ENCODE results near the gene CENPO. TPM values are rescaled to one million over a fixed set of nuclear protein-coding genes. Genes with fewer than 3 reads are reported as not detected.

CENPO gene
- total RNA-seq, 1 donor from 2014 or later, result 17.5 TPM

- H3K4me2 ChIP-seq (ENCODE audit: low read length), result no peak overlapping the region
- peaks cover 3% of the 10 kb centered on the region for H3K4me1 ChIP-seq (ENCODE audit: insufficient read depth, low read length)
- Mint-ChIP-seq H3K36me3 (ENCODE audit: low read depth, unreplicated experiment) (peaks cover 5% of the 10 kb centered on the region), H3K4me1 (ENCODE audit: low read depth, unreplicated experiment) (peaks cover 7% of the 10 kb centered on the region), H3K27ac (ENCODE audit: unreplicated experiment) (no peak overlapping the region), H3K9me3 (ENCODE audit: unreplicated experiment) (no peaks in the 10 kb centered on the region), H3K27me3 (ENCODE audit: low read depth, unreplicated experiment) (no peaks in the 10 kb centered on the region), H3K4me3 (ENCODE audit: unreplicated experiment) (no peak overlapping the region)
- no peak for TF ChIP-seq EZH2 (IDR thresholded peaks at IDR 0.05; ENCODE audit: insufficient read depth, low read length)
- no peak for TF ChIP-seq CTCF (IDR thresholded peaks at IDR 0.05; ENCODE audit: insufficient read depth, low read depth, low read length)
- no peaks in the 10 kb centered on the region for H3K9me3 ChIP-seq (ENCODE audit: insufficient read depth, low read depth, low read length)
- H3K9ac ChIP-seq (ENCODE audit: low read length), result no peak overlapping the region
- DNase-seq (ENCODE audit: low read depth) (no peak), FAIRE-seq (no peak)
- H3K27ac ChIP-seq (ENCODE audit: low read depth, low read length), result no peak overlapping the region
- no peaks in the 10 kb centered on the region for H4K20me1 ChIP-seq (ENCODE audit: insufficient read depth, low read length)
- no peaks in the 10 kb centered on the region for H3K79me2 ChIP-seq (ENCODE audit: insufficient read depth, low read length)
- no peaks in the 10 kb centered on the region for H3K27me3 ChIP-seq (ENCODE audit: insufficient read depth, low read length)
- no peak overlapping the region for H3K4me3 ChIP-seq (ENCODE audit: insufficient read depth, low read depth, low read length)
- no peaks in the 10 kb centered on the region for H3K36me3 ChIP-seq (ENCODE audit: insufficient read depth, low read length)
- no peak overlapping the region for H2AFZ ChIP-seq (ENCODE audit: low read depth, low read length)
Measured at GRCh38 chr2:24787532-24787931, 5.7 kb upstream of the CENPO start.

DNA sequence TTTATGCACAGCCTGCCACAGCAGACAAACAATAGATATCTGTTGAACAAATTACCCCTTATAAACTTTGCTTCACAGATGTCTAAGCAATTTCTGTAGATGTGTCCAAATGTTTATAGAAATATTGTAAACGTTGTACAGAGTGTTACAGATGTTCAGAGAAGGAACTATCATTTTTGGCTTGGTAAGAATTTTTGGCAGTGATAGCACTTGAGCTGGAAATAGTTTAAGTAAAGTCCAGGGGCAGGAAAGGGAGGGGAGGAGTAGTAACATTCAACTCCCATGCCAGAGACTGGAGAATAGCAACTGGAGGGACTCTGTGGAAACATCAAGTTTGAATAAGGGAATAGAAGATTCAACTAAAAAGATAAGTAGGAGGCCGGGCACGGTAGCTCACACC is 4.4 kb upstream of the CENPO start:
- Histone ChIP-seq H3K9me3 (ENCODE audit: insufficient read depth, low read depth, low read length) (no peaks in the 10 kb centered on the region), H3K27me3 (ENCODE audit: insufficient read depth, low read length) (no peaks in the 10 kb centered on the region), H3K4me1 (ENCODE audit: insufficient read depth, low read length) (peaks cover 5% of the 10 kb centered on the region), H3K4me3 (ENCODE audit: insufficient read depth, low read depth, low read length) (no peak overlapping the region), H3K79me2 (ENCODE audit: insufficient read depth, low read length) (peaks cover 5% of the 10 kb centered on the region), H4K20me1 (ENCODE audit: insufficient read depth, low read length) (no peaks in the 10 kb centered on the region), H3K4me2 (ENCODE audit: low read length) (no peak overlapping the region), H2AFZ (ENCODE audit: low read depth, low read length) (no peak overlapping the region), H3K9ac (ENCODE audit: low read length) (no peak overlapping the region), H3K36me3 (ENCODE audit: insufficient read depth, low read length) (no peaks in the 10 kb centered on the region), H3K27ac (ENCODE audit: low read depth, low read length) (no peak overlapping the region)
- no peak overlapping the region for H3K27ac Mint-ChIP-seq (ENCODE audit: unreplicated experiment)
- TF ChIP-seq CTCF (IDR thresholded peaks at IDR 0.05; ENCODE audit: insufficient read depth, low read depth, low read length) (no peak), EZH2 (IDR thresholded peaks at IDR 0.05; ENCODE audit: insufficient read depth, low read length) (no peak)
- H3K4me1 Mint-ChIP-seq (ENCODE audit: low read depth, unreplicated experiment), result peaks cover 7% of the 10 kb centered on the region
- H3K27me3 Mint-ChIP-seq (ENCODE audit: low read depth, unreplicated experiment), result no peaks in the 10 kb centered on the region
- FAIRE-seq, result no peak
- H3K4me3 Mint-ChIP-seq (ENCODE audit: unreplicated experiment), result no peak overlapping the region
- no peaks in the 10 kb centered on the region for H3K9me3 Mint-ChIP-seq (ENCODE audit: unreplicated experiment)
- no peak for DNase-seq (ENCODE audit: low read depth)
- peaks cover 5% of the 10 kb centered on the region for H3K36me3 Mint-ChIP-seq (ENCODE audit: low read depth, unreplicated experiment)

DNA sequence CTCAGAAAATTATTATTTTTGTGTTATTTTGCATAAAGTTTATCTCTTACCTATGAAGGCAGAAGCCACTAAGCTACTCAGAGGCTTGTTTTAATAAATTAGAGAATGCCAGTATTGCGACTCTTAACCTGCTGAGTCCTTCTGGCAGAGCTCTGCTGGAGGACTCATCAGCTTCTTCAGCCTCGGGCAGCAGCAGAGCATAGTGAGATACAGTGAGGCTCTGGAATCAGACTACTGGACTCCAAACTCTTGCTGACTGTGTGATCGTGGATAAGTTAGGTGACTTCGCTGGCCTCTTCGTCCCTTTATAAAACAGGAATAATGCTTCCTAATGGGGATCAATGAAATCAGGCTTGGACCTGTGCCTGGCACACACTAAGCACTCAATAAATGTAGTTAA is 1.8 kb upstream of the CENPO start:
- no peak overlapping the region for H2AFZ ChIP-seq (ENCODE audit: low read depth, low read length)
- H3K4me2 ChIP-seq (ENCODE audit: low read length), result no peak overlapping the region
- H3K27ac ChIP-seq (ENCODE audit: low read depth, low read length), result no peak overlapping the region
- H4K20me1 ChIP-seq (ENCODE audit: insufficient read depth, low read length), result peaks cover under 1% of the 10 kb centered on the region
- H3K4me3 ChIP-seq (ENCODE audit: insufficient read depth, low read depth, low read length), result no peak overlapping the region
- peaks cover 32% of the 10 kb centered on the region for H3K79me2 ChIP-seq (ENCODE audit: insufficient read depth, low read length)
- no peak overlapping the region for H3K4me3 Mint-ChIP-seq (ENCODE audit: unreplicated experiment)
- no peaks in the 10 kb centered on the region for H3K36me3 ChIP-seq (ENCODE audit: insufficient read depth, low read length)
- TF ChIP-seq CTCF (IDR thresholded peaks at IDR 0.05; ENCODE audit: insufficient read depth, low read depth, low read length) (no peak), EZH2 (IDR thresholded peaks at IDR 0.05; ENCODE audit: insufficient read depth, low read length) (no peak)
- H3K27me3 Mint-ChIP-seq (ENCODE audit: low read depth, unreplicated experiment), result no peaks in the 10 kb centered on the region
- no peaks in the 10 kb centered on the region for H3K9me3 Mint-ChIP-seq (ENCODE audit: unreplicated experiment)
- H3K36me3 Mint-ChIP-seq (ENCODE audit: low read depth, unreplicated experiment), result peaks cover 5% of the 10 kb centered on the region
- H3K9me3 ChIP-seq (ENCODE audit: insufficient read depth, low read depth, low read length), result no peaks in the 10 kb centered on the region
- H3K4me1 Mint-ChIP-seq (ENCODE audit: low read depth, unreplicated experiment), result peaks cover 12% of the 10 kb centered on the region
- H3K27ac Mint-ChIP-seq (ENCODE audit: unreplicated experiment), result no peak overlapping the region
- no peak overlapping the region for H3K9ac ChIP-seq (ENCODE audit: low read length)
- no peak for FAIRE-seq
- DNase-seq (ENCODE audit: low read depth), result no peak
- peaks cover 10% of the 10 kb centered on the region for H3K4me1 ChIP-seq (ENCODE audit: insufficient read depth, low read length)
- H3K27me3 ChIP-seq (ENCODE audit: insufficient read depth, low read length), result no peaks in the 10 kb centered on the region
